ENCODE data around the gene C1orf94. TPM values are rescaled to one million over a fixed set of nuclear protein-coding genes. Genes with fewer than 3 reads are reported as not detected.
A peak's percentile ranks its signal among the peaks of the same experiment; 100 is the strongest.

The C1orf94 gene
- total RNA-seq, 1 donor = not detected

DNA sequence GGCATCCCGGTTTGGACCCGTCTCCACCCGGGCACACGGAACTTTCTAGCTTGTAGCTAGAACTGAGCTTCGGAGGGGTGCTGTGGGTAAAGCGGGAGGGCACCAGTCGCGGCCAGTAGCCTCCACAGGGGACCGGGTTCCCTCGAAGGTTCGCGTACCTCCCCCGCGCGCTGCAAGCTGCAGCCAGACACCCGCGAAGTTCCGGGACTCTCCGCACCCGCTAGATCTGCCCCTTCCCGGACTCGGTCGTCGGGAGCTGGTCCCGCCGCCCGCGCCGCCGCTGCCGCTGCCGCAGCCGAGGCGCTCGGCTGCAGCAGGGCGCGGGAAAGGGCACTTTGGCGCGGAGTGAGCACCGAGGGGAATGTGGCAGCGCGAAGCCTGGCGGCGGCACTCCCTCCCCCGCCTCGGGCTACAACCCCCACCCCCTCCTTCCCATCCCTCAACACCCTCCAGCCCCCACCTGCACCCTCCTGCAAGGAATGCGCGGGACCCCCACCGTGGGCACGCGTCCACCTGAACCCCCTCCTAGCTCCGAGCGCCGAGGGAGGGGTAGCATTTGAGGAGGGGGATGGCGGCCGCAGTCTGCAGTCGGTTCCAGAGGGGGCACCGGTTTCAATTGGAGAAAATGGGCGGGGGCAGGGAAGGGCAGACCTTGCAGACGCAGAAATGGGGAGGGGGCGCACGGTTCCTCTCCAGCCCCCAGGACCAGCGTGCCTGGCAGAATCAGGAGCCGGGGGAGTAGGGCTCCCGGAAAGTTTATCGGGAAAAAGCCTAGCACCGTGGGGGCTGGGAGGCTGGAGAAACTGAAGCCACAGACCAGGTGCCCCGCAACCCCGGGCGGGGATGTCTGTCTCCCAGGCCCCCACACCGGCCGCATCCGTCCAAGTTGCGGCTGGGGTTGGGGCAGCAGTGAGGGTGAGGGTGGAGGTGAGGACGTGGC is 12.6 kb upstream of the C1orf94 start:
- TF ChIP-seq CTCF (IDR thresholded peaks at IDR 0.05; ENCODE audit: insufficient read depth, low read depth, low read length) = no peak
- H3K4me3 ChIP-seq (ENCODE audit: low read depth, low read length) = peak overlapping the region; percentile 34
- DNase-seq (ENCODE audit: low read depth) = no peak

DNA sequence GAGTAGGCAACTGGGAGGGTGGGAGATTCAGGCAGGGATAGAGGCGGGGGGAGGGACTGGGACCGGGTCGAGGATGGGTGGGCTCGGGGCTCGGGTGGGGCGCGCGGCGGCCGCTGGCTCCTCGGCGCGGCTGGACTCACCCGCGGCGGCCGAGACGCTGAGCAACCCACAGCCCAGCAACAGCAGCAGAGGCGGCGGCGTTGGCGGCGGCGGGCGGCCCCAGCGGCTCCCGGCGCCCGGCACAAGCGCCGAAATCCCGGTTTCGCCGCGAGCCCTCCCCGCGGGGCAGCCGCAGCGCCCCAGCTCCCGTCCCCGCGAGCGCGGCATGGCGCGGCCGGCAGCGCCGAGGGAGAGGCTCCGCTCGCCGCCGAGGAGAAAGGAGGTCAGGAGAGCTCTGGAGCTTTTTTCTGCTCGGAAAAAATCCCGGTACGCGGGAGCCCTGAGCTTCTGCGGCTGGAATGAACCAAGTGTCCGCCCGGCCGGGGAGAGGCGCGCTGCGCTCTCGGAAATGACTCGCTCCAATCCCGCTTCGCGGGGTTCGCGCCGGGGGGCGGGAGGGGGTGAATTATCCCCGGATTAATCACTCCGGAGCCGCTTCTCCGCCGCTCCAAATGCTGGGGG is 11.8 kb upstream of the C1orf94 start, which contains the start of gene CSMD2:
Gene CSMD2, minus strand, starts transcription at position 460 of the 621 bp plus-strand sequence. Its CDS starts 133 bp downstream, at position 327.
- H3K4me3 ChIP-seq (ENCODE audit: low read depth, low read length) = peak within 1 kb of the TSS; percentile 33
- peak; percentile 34 for DNase-seq (ENCODE audit: low read depth)
- no peak for TF ChIP-seq CTCF (IDR thresholded peaks at IDR 0.05; ENCODE audit: insufficient read depth, low read depth, low read length)

GRCh38 chr1:34165422-34165921 is 11.2 kb upstream of the C1orf94 start:
- DNase-seq (ENCODE audit: low read depth) = peak; percentile 1
- H3K4me3 ChIP-seq (ENCODE audit: low read depth, low read length) = peak overlapping the region; percentile 25
- TF ChIP-seq CTCF (IDR thresholded peaks at IDR 0.05; ENCODE audit: insufficient read depth, low read depth, low read length) = no peak

- no peak for DNase-seq (ENCODE audit: low read depth)
- no peak overlapping the region for H3K4me3 ChIP-seq (ENCODE audit: low read depth, low read length)
- TF ChIP-seq CTCF (IDR thresholded peaks at IDR 0.05; ENCODE audit: insufficient read depth, low read depth, low read length) = no peak
Observed at GRCh38 chr1:34166191-34166624, 10.5 kb upstream of the C1orf94 start.

DNA sequence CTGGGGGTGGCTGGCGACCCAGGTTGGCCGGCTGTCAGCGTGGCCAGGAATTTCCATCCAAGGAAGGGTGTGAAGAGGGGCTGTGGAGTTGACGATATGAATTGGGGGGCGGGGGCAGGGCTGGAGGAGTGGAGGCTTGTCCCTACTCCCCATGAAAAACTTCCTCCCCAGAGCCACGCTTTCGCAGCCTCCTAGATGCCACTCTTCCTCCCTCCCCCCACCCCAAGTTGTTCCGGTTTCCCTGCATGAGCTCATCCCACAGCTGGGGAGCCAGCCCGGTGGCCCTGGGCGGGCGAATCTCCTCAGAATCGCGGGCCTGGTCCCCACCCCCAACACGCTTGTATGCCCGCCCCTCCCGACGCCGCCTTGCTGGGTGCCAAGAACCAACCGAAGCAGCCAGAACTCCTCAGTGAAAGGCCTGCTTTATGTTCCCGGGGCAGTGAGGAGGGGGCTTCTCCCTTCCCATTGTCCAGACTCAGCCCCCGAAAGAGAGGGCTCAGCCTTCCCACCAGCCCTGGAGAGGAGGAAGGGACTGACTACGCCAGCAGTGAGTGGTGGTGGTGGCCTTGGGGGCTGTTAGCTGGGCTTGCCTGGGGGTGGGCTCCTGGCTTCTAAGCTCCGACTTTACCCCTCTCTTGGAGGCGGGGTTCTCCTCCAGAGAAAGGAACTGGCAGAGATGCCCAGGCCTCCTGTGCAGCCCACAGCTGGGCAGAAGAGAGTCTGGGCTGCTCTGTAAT is 9.9 kb upstream of the C1orf94 start:
- TF ChIP-seq CTCF (IDR thresholded peaks at IDR 0.05; ENCODE audit: insufficient read depth, low read depth, low read length) = no peak
- no peak overlapping the region for H3K4me3 ChIP-seq (ENCODE audit: low read depth, low read length)
- DNase-seq (ENCODE audit: low read depth) = no peak

DNA sequence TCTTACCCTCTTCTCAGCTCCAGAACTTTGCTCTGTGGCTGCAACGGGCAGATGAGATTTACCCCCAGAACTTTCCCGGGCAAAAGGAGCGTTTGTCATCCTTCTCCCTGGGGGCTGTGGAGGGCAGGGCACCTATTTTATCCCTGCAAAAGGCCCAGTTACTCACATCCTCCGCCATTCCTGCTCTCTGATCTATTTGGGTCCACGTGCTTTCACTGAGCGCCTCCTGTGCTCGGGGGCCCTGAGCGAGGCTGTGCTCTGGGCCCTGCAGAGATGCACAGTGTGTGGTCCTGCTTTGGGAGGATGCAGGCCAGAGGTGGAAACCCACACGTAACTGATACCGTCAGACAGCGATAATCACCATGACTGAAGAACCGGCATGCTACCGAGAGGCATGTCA is 9.3 kb upstream of the C1orf94 start:
- no peak overlapping the region for H3K4me3 ChIP-seq (ENCODE audit: low read depth, low read length)
- no peak for DNase-seq (ENCODE audit: low read depth)
- no peak for TF ChIP-seq CTCF (IDR thresholded peaks at IDR 0.05; ENCODE audit: insufficient read depth, low read depth, low read length)
